ENCODE data around the gene RBFOX2.
A peak's percentile ranks its signal among the peaks of the same experiment; 100 is the strongest.
"Not testable (repeated sequence)": the region's sequence is repeated elsewhere in the genome, so short reads cannot be mapped to it uniquely, and the experiment has no call there.

Gene RBFOX2

GRCh38 chr22:35727436-35727835 is 301.2 kb downstream of the RBFOX2 start:
- no peak for DNase-seq

GRCh38 chr22:35726933-35727332 is 301.7 kb downstream of the RBFOX2 start:
- no peak for DNase-seq

GRCh38 chr22:35726398-35726797 is 302.2 kb downstream of the RBFOX2 start:
- DNase-seq: no peak

GRCh38 chr22:35725521-35725920 is 303.1 kb downstream of the RBFOX2 start:
- DNase-seq: no peak

- no peak for DNase-seq
Measured at GRCh38 chr22:35721960-35722359, 306.7 kb downstream of the RBFOX2 start.

- DNase-seq: no peak
Measured at GRCh38 chr22:35719212-35719875, 309.3 kb downstream of the RBFOX2 start.

- DNase-seq: no peak
Measured at GRCh38 chr22:35717572-35717971, 311.1 kb downstream of the RBFOX2 start, which contains the start of gene APOL5. Gene APOL5 (plus strand): TSS chr22:35717872. CDS start chr22:35717872, 0 bp downstream.

GRCh38 chr22:35712672-35713071 is 316.0 kb downstream of the RBFOX2 start:
- no peak for DNase-seq

- DNase-seq: no peak
Measured at GRCh38 chr22:35711336-35711735, 317.3 kb downstream of the RBFOX2 start.

GRCh38 chr22:35708917-35709316 is 319.7 kb downstream of the RBFOX2 start:
- no peak for DNase-seq

GRCh38 chr22:35708453-35708852 is 320.2 kb downstream of the RBFOX2 start:
- DNase-seq: no peak

- no peak for DNase-seq
Measured at GRCh38 chr22:35705141-35705540, 323.5 kb downstream of the RBFOX2 start.

GRCh38 chr22:35703861-35704584 is 324.6 kb downstream of the RBFOX2 start:
- no peak for DNase-seq

- DNase-seq: not testable (repeated sequence)
Measured at GRCh38 chr22:35699852-35700251, 328.8 kb downstream of the RBFOX2 start.

- no peak for DNase-seq
Measured at GRCh38 chr22:35697142-35697541, 331.5 kb downstream of the RBFOX2 start.

GRCh38 chr22:35695202-35695601 is 333.4 kb downstream of the RBFOX2 start:
- DNase-seq: no peak

GRCh38 chr22:35690001-35690400 is 338.6 kb downstream of the RBFOX2 start:
- no peak for DNase-seq

- DNase-seq: peak; percentile 12
Measured at GRCh38 chr22:35688913-35689675, 339.5 kb downstream of the RBFOX2 start.

All from MV-4-11 (cell line).